H1 (cell line): ENCODE results near the gene BRIP1. TPM values are rescaled to one million over a fixed set of nuclear protein-coding genes. Genes with fewer than 3 reads are reported as not detected.

Source experiments
- CTCF ChIA-PET: fragments of 300-600 bp; sonication (Branson Sonifier 250); formaldehyde crosslinking; loops from one replicate; lab custom pipeline; 2021; ENCODE audit not compliant: partially characterized antibody; lab: Charles Lee
- POLR2A ChIA-PET: fragments of 300-600 bp; sonication (Branson Sonifier 250); formaldehyde crosslinking; loops from one replicate; lab custom pipeline; 2021; ENCODE audit warnings: inconsistent platforms; ENCODE audit not compliant: partially characterized antibody; lab: Charles Lee
- DNase-seq, 2 experiments: peaks; one replicate each; pipeline versions ENCODE4 v3.0.0 to v3.0.0-alpha.2; 2010 to 2022; ENCODE audit warnings: low spot score in 2 of 2, low read depth in 1 of 2, mixed read lengths in 1 of 2
- FAIRE-seq: peaks from 2 replicates; lab custom pipeline; 2011; peaks lifted over from hg19 to GRCh38; lab: Jason Lieb, UNC
- H2AFZ ChIP-seq: 2 replicates; pipeline ENCODE4 v1.8.1; 2012; ENCODE audit warnings: low read length, inconsistent platforms
- H2AK5ac ChIP-seq: 2 replicates; pipeline ENCODE4 v1.6.1; 2013; ENCODE audit warnings: low read depth, low read length
- H2BK120ac ChIP-seq: replicated peaks from 2 replicates; pipeline ENCODE3; 2013; ENCODE audit warnings: low read depth, low read length, inconsistent platforms
- H2BK12ac ChIP-seq: 2 replicates; pipeline ENCODE4 v1.6.1; 2013; ENCODE audit warnings: low read depth, low read length
- H2BK15ac ChIP-seq: 2 replicates; pipeline ENCODE4 v1.6.1; 2013; ENCODE audit warnings: low read length
- H2BK20ac ChIP-seq: 2 replicates; pipeline ENCODE4 v1.6.1; 2013; ENCODE audit warnings: low read length
- H2BK5ac ChIP-seq: 2 replicates; pipeline ENCODE4 v1.6.1; 2013; ENCODE audit warnings: low read depth, low read length
- H3K14ac ChIP-seq: 2 replicates; pipeline ENCODE4 v1.6.1; 2013; ENCODE audit warnings: inconsistent platforms; ENCODE audit not compliant: insufficient read length
- H3K18ac ChIP-seq: 2 replicates; pipeline ENCODE4 v1.6.1; 2013; ENCODE audit warnings: low read length; ENCODE audit errors: extremely low read depth
- H3K23ac ChIP-seq: 2 replicates; pipeline ENCODE4 v1.6.1; 2013; ENCODE audit warnings: inconsistent platforms; ENCODE audit not compliant: insufficient read length
- H3K23me2 ChIP-seq: 2 replicates; pipeline ENCODE4 v1.6.1; 2013; ENCODE audit warnings: low read depth, low read length
- H3K27ac ChIP-seq: 2 replicates; pipeline ENCODE4 v1.6.1; 2011; ENCODE audit warnings: low read depth, low read length, inconsistent platforms
- H3K27me3 ChIP-seq, 4 experiments: replicated peaks in 1 of 4; 1 replicate in 1 of 4; 2 replicates in 3 of 4; pipeline versions ENCODE4 v1.6.1 to v1.8.1; 2011 to 2013; ENCODE audit warnings: low read length in 3 of 4, mild to moderate bottlenecking in 3 of 4, inconsistent platforms in 2 of 4, mixed read lengths in 2 of 4, moderate library complexity in 1 of 4; ENCODE audit not compliant: control insufficient read depth in 3 of 4, insufficient read depth in 3 of 4; ENCODE audit errors: extremely low read depth in 1 of 4
- H3K36me3 ChIP-seq, 4 experiments: 2 replicates each; pipeline versions ENCODE4 v1.6.1 to v1.8.1; 2011 to 2013; ENCODE audit warnings: mild to moderate bottlenecking in 4 of 4, low read length in 3 of 4, moderate library complexity in 2 of 4, control low read depth in 1 of 4, inconsistent platforms in 1 of 4; ENCODE audit not compliant: insufficient read depth in 4 of 4, control insufficient read depth in 2 of 4
- H3K4ac ChIP-seq: replicated peaks from 2 replicates; pipeline ENCODE3; 2013; ENCODE audit warnings: low read length, low read depth, mixed read lengths, inconsistent platforms; ENCODE audit not compliant: insufficient read length
- H3K4me1 ChIP-seq, 4 experiments: replicated peaks in 1 of 4; 1 replicate in 1 of 4; 2 replicates in 3 of 4; pipeline versions ENCODE4 v1.6.1 to v1.8.1; 2011 to 2013; ENCODE audit warnings: low read length in 3 of 4, inconsistent platforms in 2 of 4, mixed read lengths in 1 of 4; ENCODE audit not compliant: insufficient read depth in 4 of 4, control insufficient read depth in 3 of 4
- H3K4me2 ChIP-seq, 2 experiments: 2 replicates each; pipeline versions ENCODE4 v1.6.1 to v1.8.1; 2011 to 2013; ENCODE audit warnings: low read depth in 2 of 2, low read length in 2 of 2, control low read depth in 1 of 2, inconsistent platforms in 1 of 2, mild to moderate bottlenecking in 1 of 2; ENCODE audit not compliant: insufficient read depth in 1 of 2
- H3K4me3 ChIP-seq, 4 experiments: fragments of 200-600, 300-600 bp in 1 of 4; sonication (generic), shearing (Covaris generic), sonication (Bioruptor Twin) in 1 of 4; 2 replicates each; pipeline versions ENCODE4 v1.5.1 to v1.8.1; 2011 to 2016; ENCODE audit warnings: low read length in 4 of 4, low read depth in 3 of 4, control low read depth in 2 of 4, inconsistent platforms in 2 of 4, mild to moderate bottlenecking in 2 of 4, mixed read lengths in 1 of 4, moderate library complexity in 1 of 4; ENCODE audit not compliant: insufficient read depth in 2 of 4; ENCODE audit errors: extremely low read depth in 1 of 4
- H3K56ac ChIP-seq: replicated peaks from 2 replicates; pipeline ENCODE3; 2013; ENCODE audit warnings: low read depth, mild to moderate bottlenecking, mixed read lengths, low read length, inconsistent platforms; ENCODE audit not compliant: insufficient read length
- H3K79me1 ChIP-seq: 2 replicates; pipeline ENCODE4 v1.6.1; 2013; ENCODE audit warnings: low read depth, low read length, control low read depth
- H3K79me2 ChIP-seq, 2 experiments: 2 replicates each; pipeline versions ENCODE4 v1.6.1 to v1.8.1; 2012 to 2013; ENCODE audit warnings: low read length in 2 of 2, mild to moderate bottlenecking in 2 of 2, inconsistent platforms in 1 of 2; ENCODE audit not compliant: insufficient read depth in 2 of 2, control insufficient read depth in 1 of 2
- H3K9ac ChIP-seq, 4 experiments: replicated peaks in 1 of 4; 1 replicate in 1 of 4; 2 replicates in 3 of 4; pipeline versions ENCODE4 v1.6.1 to v1.8.1; 2011 to 2013; ENCODE audit warnings: low read depth in 3 of 4, low read length in 3 of 4, control low read depth in 2 of 4, mild to moderate bottlenecking in 2 of 4, moderate library complexity in 2 of 4, inconsistent platforms in 1 of 4; ENCODE audit errors: extremely low read depth in 1 of 4
- H3K9me3 ChIP-seq, 2 experiments: 2 replicates each; pipeline versions ENCODE4 v1.6.1 to v1.8.1; 2012 to 2013; ENCODE audit warnings: mild to moderate bottlenecking in 2 of 2, moderate library complexity in 2 of 2, control low read depth in 1 of 2, inconsistent platforms in 1 of 2, low read depth in 1 of 2, low read length in 1 of 2, mixed read lengths in 1 of 2; ENCODE audit not compliant: insufficient read depth in 2 of 2
- H4K20me1 ChIP-seq, 2 experiments: replicated peaks in 1 of 2; 2 replicates each; pipeline versions ENCODE3 to v1.8.1; 2011 to 2013; ENCODE audit warnings: inconsistent platforms in 2 of 2, low read length in 2 of 2, mild to moderate bottlenecking in 1 of 2; ENCODE audit not compliant: insufficient read depth in 2 of 2, control insufficient read depth in 1 of 2
- H4K5ac ChIP-seq: 2 replicates; pipeline ENCODE4 v1.6.1; 2013; ENCODE audit warnings: low read length, low read depth, mixed read lengths, inconsistent platforms; ENCODE audit not compliant: insufficient read length
- H4K8ac ChIP-seq: 2 replicates; pipeline ENCODE4 v1.8.0; 2013; ENCODE audit warnings: mild to moderate bottlenecking, moderate library complexity, low read length, inconsistent platforms; ENCODE audit not compliant: insufficient read depth; ENCODE audit errors: extremely low read depth
- H4K91ac ChIP-seq: replicated peaks from 2 replicates; pipeline ENCODE3; 2013; ENCODE audit warnings: low read length, mixed read lengths, inconsistent platforms; ENCODE audit not compliant: insufficient read length
- ASH2L ChIP-seq: fragments of 200-600, 300-600 bp; sonication (generic); IDR thresholded peaks from one replicate; pipeline ENCODE4 v1.7.1; 2017; ENCODE audit warnings: low read length
- E2F6 ChIP-seq: IDR thresholded peaks from 2 replicates; pipeline ENCODE4 v1.6.1; 2012; ENCODE audit warnings: inconsistent platforms
- EZH2 ChIP-seq: fragments of 200-600 bp; sonication (generic); IDR thresholded peaks from 2 replicates; pipeline ENCODE4 v1.7.1; 2012; ENCODE audit warnings: low read depth, mild to moderate bottlenecking, moderate library complexity, low read length, inconsistent platforms; ENCODE audit not compliant: severe bottlenecking
- FOSL1 ChIP-seq: IDR thresholded peaks from 2 replicates; pipeline ENCODE4 v1.6.1; 2011; ENCODE audit warnings: mild to moderate bottlenecking, low read depth, low read length, moderate library complexity; ENCODE audit not compliant: insufficient read depth
- KDM4A ChIP-seq: IDR thresholded peaks from one replicate; pipeline ENCODE4 v1.7.1; 2012; ENCODE audit warnings: low read depth, mild to moderate bottlenecking, moderate library complexity, low read length, inconsistent platforms; ENCODE audit not compliant: severe bottlenecking
- RFX5 ChIP-seq: IDR thresholded peaks from 2 replicates; pipeline ENCODE4 v1.6.1; 2011; ENCODE audit warnings: low read depth, low read length, improper control_type of control experiment, borderline replicate concordance
- SIRT6 ChIP-seq: IDR thresholded peaks from one replicate; pipeline ENCODE4 v1.7.1; 2012; ENCODE audit warnings: low read length, inconsistent platforms
- SP1 ChIP-seq: IDR thresholded peaks from 2 replicates; pipeline ENCODE4 v1.6.1; 2011; ENCODE audit warnings: low read depth, low read length
- TAF7 ChIP-seq: optimal IDR thresholded peaks from 2 replicates; pipeline ENCODE3; 2011; ENCODE audit warnings: low read depth, mild to moderate bottlenecking, inconsistent platforms, low read length, moderate library complexity, borderline replicate concordance
- WGBS, 2 experiments: shearing (Covaris generic) in 1 of 2; methylation state at CpG; one replicate each; pipeline versions ENCODE4 v1.1.6 to v1.1.7; 2013 to 2015; ENCODE audit warnings: low lambda C conversion rate in 2 of 2, mixed read lengths in 2 of 2, inconsistent platforms in 1 of 2, low coverage in 1 of 2, missing lambda C conversion rate in 1 of 2; ENCODE audit not compliant: insufficient replicate concordance in 2 of 2, insufficient coverage in 1 of 2, insufficient read length in 1 of 2; ENCODE audit errors: extremely low coverage in 1 of 2, missing lambda C conversion rate in 1 of 2; 5-methylcytosine and 5-hydroxymethylcytosine counted together
- polyA plus RNA-seq, 7 experiments: library from polyadenylated mRNA; depleted of rRNA in 3 of 7; stranded (reverse) in 5 of 7; unstranded in 2 of 7; fragments of >200 nt in 5 of 7; fragments of 200-250 nt in 2 of 7; gene quantifications; 1 replicate in 5 of 7; 2 replicates in 1 of 7; 4 replicates in 1 of 7; pipeline versions ENCODE4 v1.2.1 to v1.2.3, GENCODE V29; 2011 to 2013; ENCODE audit warnings: missing spikeins in 2 of 7, mixed read lengths in 2 of 7
- total RNA-seq: library from RNA; stranded (reverse); fragmentation: NEBNext Ultra II Directional; extraction: Animal tissue kit (Norgen Biotek cat#: 25700); gene quantifications from 2 replicates; pipeline ENCODE4 v1.2.1, GENCODE V29; 2021
- TF ChIP-seq, protein P1 (sequence below): IDR thresholded peaks from 2 replicates; pipeline ENCODE4 v1.6.1; 2012; ENCODE audit warnings: inconsistent platforms

The BRIP1 gene
- total and polyA plus RNA-seq, 2 of the 8 experiments (the other 6 are each of a cell fraction or from before 2014, with no cell fraction given), result 5.8 to 19.2 TPM

DNA sequence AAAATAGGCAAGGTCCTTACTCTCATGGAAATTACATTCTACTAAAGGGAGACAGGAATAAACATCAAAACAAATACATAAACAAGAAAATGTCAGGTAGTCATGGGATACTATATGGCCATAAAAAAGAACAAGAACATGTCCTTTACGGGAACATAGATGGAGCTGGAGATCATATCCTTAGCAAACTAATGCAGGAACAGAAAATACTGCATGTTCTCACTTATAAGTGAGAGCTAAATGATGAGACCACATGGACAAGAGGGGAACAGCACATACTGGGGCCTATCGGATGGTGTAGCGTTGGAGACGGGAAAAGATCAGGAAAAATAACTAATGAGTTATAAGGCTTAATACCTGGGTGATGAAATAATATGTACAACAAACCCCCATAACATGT lies 69.1 kb downstream of the BRIP1 start:
- Histone ChIP-seq H2AFZ (no peak overlapping the region), H4K8ac (no peak overlapping the region), H3K23me2 (no peaks in the 10 kb centered on the region), H3K23ac (no peak overlapping the region), H2BK15ac (no peak overlapping the region), H3K18ac (no peak overlapping the region), H3K4ac (no peak overlapping the region), H2BK120ac (no peak overlapping the region), H3K9me3 (no peaks in the 10 kb centered on the region), H3K14ac (no peak overlapping the region), H3K79me1 (no peaks in the 10 kb centered on the region), H3K36me3 (peaks cover 0 to 22% (median 3%) of the 10 kb centered on the region in 4 experiments; a peak in 3 of 8 replicates), H2AK5ac (no peak overlapping the region), H4K20me1 (no peaks in the 10 kb centered on the region), H2BK5ac (no peak overlapping the region), H2BK12ac (no peak overlapping the region), H3K79me2 (no peaks in the 10 kb centered on the region), H2BK20ac (no peak overlapping the region), H3K27me3 (no peaks in the 10 kb centered on the region), H3K4me1 (no peaks in the 10 kb centered on the region), H3K9ac (no peak overlapping the region), H3K4me3 (no peak overlapping the region), H4K5ac (no peak overlapping the region), H3K4me2 (no peak overlapping the region), H4K91ac (no peak overlapping the region), H3K56ac (no peak overlapping the region), H3K27ac (no peak overlapping the region)
- 94% methylated on average over 4 of the region's 4 CpGs; no CpG with 5 or more reads in 1 of the 2 experiments for WGBS, 2 experiments
- DNase-seq, result no peak
- FAIRE-seq, result no peak
- ChIA-PET CTCF (no interaction called here), POLR2A (interaction anchor here (0.7 kb wide), 1 partner anchor 13 kb away, joined by 3 read pairs; no protein-coding TSS in a partner anchor)
- no peak for TF ChIP-seq SP1
- TF ChIP-seq KDM4A, result no peak
- TF ChIP-seq ASH2L, result no peak
- TF ChIP-seq FOSL1, result no peak
- TF ChIP-seq E2F6, result no peak
- no peak for TF ChIP-seq SIRT6
- no peak for TF ChIP-seq EZH2
- TF ChIP-seq, protein P1, sequence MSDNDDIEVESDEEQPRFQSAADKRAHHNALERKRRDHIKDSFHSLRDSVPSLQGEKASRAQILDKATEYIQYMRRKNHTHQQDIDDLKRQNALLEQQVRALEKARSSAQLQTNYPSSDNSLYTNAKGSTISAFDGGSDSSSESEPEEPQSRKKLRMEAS, result no peak
- TF ChIP-seq TAF7, result no peak
- TF ChIP-seq RFX5, result no peak
